GM12891 (cell line): Measurements from ENCODE around the gene FIGNL2.

Source experiments
- SPI1 ChIP-seq: IDR thresholded peaks from 2 replicates; pipeline ENCODE4 v1.6.1; 2011; ENCODE audit warnings: low read depth, low read length, control low read depth
- TAF1 ChIP-seq: IDR thresholded peaks from 2 replicates; pipeline ENCODE4 v1.6.1; 2011; ENCODE audit warnings: low read depth, low read length, control low read depth

DNA sequence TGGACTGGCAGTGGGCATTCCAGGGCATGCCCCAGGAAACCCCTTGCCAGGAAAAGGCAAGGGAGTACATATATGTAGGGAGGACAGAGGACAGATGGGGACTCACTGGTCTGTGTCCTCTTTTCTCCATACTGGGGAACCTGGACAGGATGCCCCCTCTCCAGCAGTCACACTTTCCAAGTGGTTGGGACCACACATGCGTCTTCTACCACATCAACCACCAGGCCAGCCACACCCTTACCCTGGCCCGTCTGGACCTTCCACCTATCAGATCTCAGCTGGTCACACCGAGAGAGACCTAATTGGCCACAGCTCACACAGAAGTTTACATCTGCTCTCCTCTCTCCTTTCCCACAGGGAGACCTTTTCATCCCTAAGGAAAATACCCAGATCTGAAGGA, 47.7 kb upstream of the FIGNL2 start:
- TF ChIP-seq SPI1, result no peak
- TF ChIP-seq TAF1, result no peak
